Panc1 (cell line): ENCODE measurements around the gene POLQ. TPM values are rescaled to one million over a fixed set of nuclear protein-coding genes. Genes with fewer than 3 reads are reported as not detected.

Experiments
- ATAC-seq: fragments of 200-7000 bp; cut with Tn5 transposase; 2 replicates; pipeline ENCODE4 v1.9.1; 2020; ENCODE audit warnings: mild to moderate bottlenecking, moderate library complexity
- BruUV-seq: library from RNA; stranded (reverse); fragments of 400-500 nt; replicated peaks from 2 replicates; lab custom pipeline; 2021; lab: Mats Ljungman, UMichigan
- CTCF ChIA-PET: fragments of 300-600 bp; sonication (Branson Sonifier 250); formaldehyde crosslinking; loops from one replicate; lab custom pipeline; 2022; ENCODE audit warnings: antibody characterized with exemption; lab: Charles Lee
- POLR2A ChIA-PET: fragments of 300-600 bp; sonication (Branson Sonifier 250); formaldehyde crosslinking; loops from one replicate; lab custom pipeline; 2022; ENCODE audit warnings: antibody characterized with exemption; lab: Charles Lee
- DNase-seq: peaks from one replicate; pipeline ENCODE4 v3.0.0-alpha.2; 2010; ENCODE audit warnings: low read depth, low spot score
- H3K27ac ChIP-seq: 2 replicates; pipeline ENCODE4 v1.5.1; 2011; ENCODE audit warnings: mild to moderate bottlenecking, low read length, inconsistent platforms
- H3K27me3 ChIP-seq: fragments of 200-500 bp; sonication (Bioruptor generic); 2 replicates; pipeline ENCODE4 v1.6.0; 2014; ENCODE audit warnings: low read length, inconsistent platforms; ENCODE audit not compliant: control insufficient read depth, insufficient read depth
- H3K36me3 ChIP-seq: fragments of 200-500 bp; sonication (Bioruptor generic); 2 replicates; pipeline ENCODE4 v1.5.1; 2014; ENCODE audit warnings: inconsistent platforms, mild to moderate bottlenecking, low read length, moderate library complexity; ENCODE audit not compliant: control insufficient read depth, insufficient read depth
- H3K4me1 ChIP-seq: 2 replicates; pipeline ENCODE4 v1.5.1; 2011; ENCODE audit warnings: inconsistent platforms, mild to moderate bottlenecking, low read length, moderate library complexity; ENCODE audit not compliant: control insufficient read depth, insufficient read depth
- H3K4me3 ChIP-seq, 2 experiments: 2 replicates each; pipeline ENCODE4 v1.5.1; 2011 to 2012; ENCODE audit warnings: low read depth in 2 of 2, low read length in 2 of 2, mild to moderate bottlenecking in 2 of 2, inconsistent platforms in 1 of 2, moderate library complexity in 1 of 2
- H3K9me3 ChIP-seq: fragments of 200-500 bp; sonication (Bioruptor generic); 2 replicates; pipeline ENCODE4 v1.5.1; 2014; ENCODE audit warnings: low read depth, mild to moderate bottlenecking, inconsistent platforms, low read length, moderate library complexity; ENCODE audit not compliant: control insufficient read depth, insufficient read depth
- POLR2AphosphoS5 ChIP-seq: IDR thresholded peaks from 2 replicates; pipeline ENCODE4 v1.6.1; 2012; ENCODE audit warnings: mild to moderate bottlenecking, low read depth, low read length, moderate library complexity
- SIN3A ChIP-seq: IDR thresholded peaks from 2 replicates; pipeline ENCODE4 v1.6.1; 2012; ENCODE audit warnings: low read depth, mild to moderate bottlenecking, low read length, moderate library complexity, borderline replicate concordance; ENCODE audit not compliant: insufficient read depth
- TCF7L2 ChIP-seq: IDR thresholded peaks from 2 replicates; pipeline ENCODE4 v1.6.1; 2011; ENCODE audit warnings: mild to moderate bottlenecking, low read depth, low read length, inconsistent platforms
- in situ Hi-C: cut with HindIII; loops from 2 replicates; pipeline ENCODE4 v1.10.0; 2016; ENCODE audit warnings: low sequenced_read_pairs, low pct_unique_long_range_greater_than_20kb
- intact Hi-C: fragments of 100-400 bp; cut with micrococcal nuclease; formaldehyde crosslinking; loops from one replicate; pipeline ENCODE4 v1.10.0; 2022; ENCODE audit not compliant: unreplicated experiment
- total RNA-seq: library from RNA; stranded (reverse); gene quantifications from one replicate; pipeline ENCODE4 v1.2.1, GENCODE V29; 2021; ENCODE audit not compliant: unreplicated experiment
- TF ChIP-seq, protein P1 (sequence below): fragments of 450-650 bp; IDR thresholded peaks from 2 replicates; pipeline ENCODE4 v1.5.1; 2017; ENCODE audit warnings: mild to moderate bottlenecking
- TF ChIP-seq, protein P2 (sequence below), 2 experiments: IDR thresholded peaks; 2 replicates each; pipeline ENCODE4 v1.6.1; 2011 to 2012; ENCODE audit warnings: low read depth in 2 of 2, control low read depth in 1 of 2, low read length in 1 of 2, mild to moderate bottlenecking in 1 of 2, moderate library complexity in 1 of 2; ENCODE audit not compliant: insufficient read depth in 1 of 2

The POLQ gene
- total RNA-seq, 1 experiment from 2014 or later = 11.9 TPM

- TF ChIP-seq SIN3A = no peak
- 0 out of 2 replicates have a peak, but pooled peaks have one; percentile 42 for TF ChIP-seq TCF7L2
- TF ChIP-seq, protein P1, sequence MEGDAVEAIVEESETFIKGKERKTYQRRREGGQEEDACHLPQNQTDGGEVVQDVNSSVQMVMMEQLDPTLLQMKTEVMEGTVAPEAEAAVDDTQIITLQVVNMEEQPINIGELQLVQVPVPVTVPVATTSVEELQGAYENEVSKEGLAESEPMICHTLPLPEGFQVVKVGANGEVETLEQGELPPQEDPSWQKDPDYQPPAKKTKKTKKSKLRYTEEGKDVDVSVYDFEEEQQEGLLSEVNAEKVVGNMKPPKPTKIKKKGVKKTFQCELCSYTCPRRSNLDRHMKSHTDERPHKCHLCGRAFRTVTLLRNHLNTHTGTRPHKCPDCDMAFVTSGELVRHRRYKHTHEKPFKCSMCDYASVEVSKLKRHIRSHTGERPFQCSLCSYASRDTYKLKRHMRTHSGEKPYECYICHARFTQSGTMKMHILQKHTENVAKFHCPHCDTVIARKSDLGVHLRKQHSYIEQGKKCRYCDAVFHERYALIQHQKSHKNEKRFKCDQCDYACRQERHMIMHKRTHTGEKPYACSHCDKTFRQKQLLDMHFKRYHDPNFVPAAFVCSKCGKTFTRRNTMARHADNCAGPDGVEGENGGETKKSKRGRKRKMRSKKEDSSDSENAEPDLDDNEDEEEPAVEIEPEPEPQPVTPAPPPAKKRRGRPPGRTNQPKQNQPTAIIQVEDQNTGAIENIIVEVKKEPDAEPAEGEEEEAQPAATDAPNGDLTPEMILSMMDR = no peak
- ChIA-PET CTCF (no interaction called here), POLR2A (interaction anchor here (0.6 kb wide), 1 partner anchor 82 kb away, joined by 3 read pairs; no protein-coding TSS in a partner anchor)
- peak overlapping the region in 1 of 2 experiments; percentile 21; a peak in 1 of 4 replicates for H3K4me3 ChIP-seq
- 0 out of 2 replicates have a peak, but pooled peaks cover 3% of the 10 kb centered on the region for H3K4me1 ChIP-seq
- intact Hi-C loops = no loop called here
- in situ Hi-C loops = no loop called here
- no peak for ATAC-seq
- no peaks in the 10 kb centered on the region for H3K9me3 ChIP-seq
- DNase-seq = no peak
- H3K27me3 ChIP-seq = no peaks in the 10 kb centered on the region
- H3K27ac ChIP-seq = peak overlapping the region; percentile 34; the same call in 1 of the 2 replicates
- peaks cover 11% of the 10 kb centered on the region for H3K36me3 ChIP-seq
- BruUV-seq = no TSS peak
Measured at GRCh38 chr3:121431726-121432517, 113.9 kb downstream of the POLQ start.

- POLR2A ChIA-PET = no interaction called here
- H3K27me3 ChIP-seq = no peaks in the 10 kb centered on the region
Measured at GRCh38 chr3:121430664-121431215, 115.0 kb downstream of the POLQ start.

More at GRCh38 chr3:121430664-121431215, 115.0 kb downstream of the POLQ start:
- in situ Hi-C loops (no loop called here), intact Hi-C loops (no loop called here)
- Histone ChIP-seq H3K4me3 (no peak overlapping the region), H3K4me1 (0 out of 2 replicates have a peak, but pooled peaks cover 3% of the 10 kb centered on the region), H3K36me3 (peaks cover 9% of the 10 kb centered on the region), H3K27ac (no peak overlapping the region), H3K9me3 (no peaks in the 10 kb centered on the region)
- no TSS peak for BruUV-seq
- TF ChIP-seq POLR2AphosphoS5 (no peak), TCF7L2 (no peak), SIN3A (no peak)
- TF ChIP-seq, protein P1 = no peak
- TF ChIP-seq, protein P2, sequence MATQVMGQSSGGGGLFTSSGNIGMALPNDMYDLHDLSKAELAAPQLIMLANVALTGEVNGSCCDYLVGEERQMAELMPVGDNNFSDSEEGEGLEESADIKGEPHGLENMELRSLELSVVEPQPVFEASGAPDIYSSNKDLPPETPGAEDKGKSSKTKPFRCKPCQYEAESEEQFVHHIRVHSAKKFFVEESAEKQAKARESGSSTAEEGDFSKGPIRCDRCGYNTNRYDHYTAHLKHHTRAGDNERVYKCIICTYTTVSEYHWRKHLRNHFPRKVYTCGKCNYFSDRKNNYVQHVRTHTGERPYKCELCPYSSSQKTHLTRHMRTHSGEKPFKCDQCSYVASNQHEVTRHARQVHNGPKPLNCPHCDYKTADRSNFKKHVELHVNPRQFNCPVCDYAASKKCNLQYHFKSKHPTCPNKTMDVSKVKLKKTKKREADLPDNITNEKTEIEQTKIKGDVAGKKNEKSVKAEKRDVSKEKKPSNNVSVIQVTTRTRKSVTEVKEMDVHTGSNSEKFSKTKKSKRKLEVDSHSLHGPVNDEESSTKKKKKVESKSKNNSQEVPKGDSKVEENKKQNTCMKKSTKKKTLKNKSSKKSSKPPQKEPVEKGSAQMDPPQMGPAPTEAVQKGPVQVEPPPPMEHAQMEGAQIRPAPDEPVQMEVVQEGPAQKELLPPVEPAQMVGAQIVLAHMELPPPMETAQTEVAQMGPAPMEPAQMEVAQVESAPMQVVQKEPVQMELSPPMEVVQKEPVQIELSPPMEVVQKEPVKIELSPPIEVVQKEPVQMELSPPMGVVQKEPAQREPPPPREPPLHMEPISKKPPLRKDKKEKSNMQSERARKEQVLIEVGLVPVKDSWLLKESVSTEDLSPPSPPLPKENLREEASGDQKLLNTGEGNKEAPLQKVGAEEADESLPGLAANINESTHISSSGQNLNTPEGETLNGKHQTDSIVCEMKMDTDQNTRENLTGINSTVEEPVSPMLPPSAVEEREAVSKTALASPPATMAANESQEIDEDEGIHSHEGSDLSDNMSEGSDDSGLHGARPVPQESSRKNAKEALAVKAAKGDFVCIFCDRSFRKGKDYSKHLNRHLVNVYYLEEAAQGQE (IDR thresholded peaks at IDR 0.05; ENCODE audit: insufficient read depth in 1 of 2, low read depth in 2 of 2, low read length in 1 of 2) = no peak
- CTCF ChIA-PET = no interaction called here
- ATAC-seq (no peak), DNase-seq (no peak)
